Left ventricle myocardium inferior (tissue), 1 donor: ENCODE data around the gene PIGB. TPM values are rescaled to one million over a fixed set of nuclear protein-coding genes. Genes with fewer than 3 reads are reported as not detected.

Source experiments
- DNase-seq: peaks from one replicate; pipeline ENCODE4 v3.0.0-alpha.2; 2020
- H3K27ac ChIP-seq: fragments of 200-600 bp; replicated peaks from 2 replicates; pipeline ENCODE4 v1.8.0; 2021
- H3K27me3 ChIP-seq: fragments of 200-600 bp; 2 replicates; pipeline ENCODE4 v1.8.0; 2021; ENCODE audit warnings: low read depth
- H3K36me3 ChIP-seq: fragments of 200-600 bp; 2 replicates; pipeline ENCODE4 v1.8.0; 2021
- H3K4me1 ChIP-seq: fragments of 200-600 bp; 2 replicates; pipeline ENCODE4 v1.8.0; 2021
- H3K4me3 ChIP-seq: fragments of 200-600 bp; 2 replicates; pipeline ENCODE4 v1.8.0; 2021; ENCODE audit warnings: mild to moderate bottlenecking, moderate library complexity
- H3K9me3 ChIP-seq: fragments of 200-600 bp; replicated peaks from 2 replicates; pipeline ENCODE4 v1.8.0; 2021
- intact Hi-C: fragments of 100-400 bp; cut with micrococcal nuclease; formaldehyde crosslinking; loops from one replicate; pipeline ENCODE4 v1.11.0; 2022
- total RNA-seq: library from RNA; stranded (reverse); fragmentation: NEBNext Ultra II Directional; extraction: Animal tissue kit (Norgen Biotek cat#: 25700); gene quantifications from one replicate; pipeline ENCODE4 v1.2.1, GENCODE V29; 2021
- TF ChIP-seq, protein P1 (sequence below): fragments of 200-600 bp; IDR thresholded peaks from 2 replicates; pipeline ENCODE4 v1.8.0; 2021; ENCODE audit warnings: antibody characterized with exemption, mild to moderate bottlenecking, borderline replicate concordance
- donor health status: DM: no; HTN: yes; CAD: no; lungs with severe emphysema.

The PIGB gene
- total RNA-seq, 1 donor from 2014 or later, result 2.8 TPM

DNA sequence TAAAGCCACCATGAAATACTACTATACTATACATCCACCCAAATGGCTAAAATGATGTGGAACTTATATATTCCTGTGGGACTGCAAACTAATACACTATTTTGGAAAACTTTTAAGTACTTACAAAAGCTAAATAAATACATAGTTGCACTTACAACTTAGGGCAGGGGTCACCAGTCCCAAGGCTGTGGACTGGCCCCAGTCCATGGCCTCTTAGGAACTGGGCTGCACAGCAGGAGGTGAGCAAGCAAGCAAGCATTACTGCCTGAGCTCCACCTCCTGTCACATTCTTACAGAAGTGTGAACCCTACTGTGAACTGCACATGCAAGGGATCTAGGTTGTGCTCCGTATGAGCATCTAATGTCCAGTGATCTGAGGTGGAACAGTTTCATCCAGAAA is 18.1 kb downstream of the PIGB start:
- Histone ChIP-seq H3K4me1 (no peaks in the 10 kb centered on the region), H3K9me3 (no peaks in the 10 kb centered on the region), H3K27ac (no peak overlapping the region), H3K36me3 (peaks cover 44% of the 10 kb centered on the region), H3K4me3 (no peak overlapping the region), H3K27me3 (no peaks in the 10 kb centered on the region)
- DNase-seq, result no peak
- intact Hi-C loops, result no loop called here
- TF ChIP-seq, protein P1, sequence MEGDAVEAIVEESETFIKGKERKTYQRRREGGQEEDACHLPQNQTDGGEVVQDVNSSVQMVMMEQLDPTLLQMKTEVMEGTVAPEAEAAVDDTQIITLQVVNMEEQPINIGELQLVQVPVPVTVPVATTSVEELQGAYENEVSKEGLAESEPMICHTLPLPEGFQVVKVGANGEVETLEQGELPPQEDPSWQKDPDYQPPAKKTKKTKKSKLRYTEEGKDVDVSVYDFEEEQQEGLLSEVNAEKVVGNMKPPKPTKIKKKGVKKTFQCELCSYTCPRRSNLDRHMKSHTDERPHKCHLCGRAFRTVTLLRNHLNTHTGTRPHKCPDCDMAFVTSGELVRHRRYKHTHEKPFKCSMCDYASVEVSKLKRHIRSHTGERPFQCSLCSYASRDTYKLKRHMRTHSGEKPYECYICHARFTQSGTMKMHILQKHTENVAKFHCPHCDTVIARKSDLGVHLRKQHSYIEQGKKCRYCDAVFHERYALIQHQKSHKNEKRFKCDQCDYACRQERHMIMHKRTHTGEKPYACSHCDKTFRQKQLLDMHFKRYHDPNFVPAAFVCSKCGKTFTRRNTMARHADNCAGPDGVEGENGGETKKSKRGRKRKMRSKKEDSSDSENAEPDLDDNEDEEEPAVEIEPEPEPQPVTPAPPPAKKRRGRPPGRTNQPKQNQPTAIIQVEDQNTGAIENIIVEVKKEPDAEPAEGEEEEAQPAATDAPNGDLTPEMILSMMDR, result no peak

DNA sequence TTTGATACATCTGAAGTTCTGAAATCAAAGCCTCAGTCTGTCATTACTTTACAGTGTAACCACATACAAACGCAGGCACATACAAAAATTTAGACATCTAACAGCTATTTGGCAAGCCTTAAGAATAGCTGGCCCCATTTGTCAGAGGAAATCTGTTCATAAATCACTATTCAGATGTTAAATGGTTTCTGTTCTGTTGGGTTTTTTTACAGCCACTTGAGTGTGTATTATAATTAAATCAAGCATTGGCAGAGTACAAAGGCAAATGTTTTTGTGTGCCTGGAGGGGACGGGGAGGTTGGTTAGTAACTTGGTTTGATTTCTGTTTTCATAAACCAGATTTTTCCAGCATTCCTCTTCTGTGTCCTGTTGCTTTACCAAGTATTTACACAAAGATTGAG is 24.1 kb downstream of the PIGB start:
- no peaks in the 10 kb centered on the region for H3K27me3 ChIP-seq
- TF ChIP-seq, protein P1, result no peak
- H3K27ac ChIP-seq, result no peak overlapping the region
- peaks cover 8% of the 10 kb centered on the region for H3K4me1 ChIP-seq
- H3K4me3 ChIP-seq, result no peak overlapping the region
- H3K9me3 ChIP-seq, result no peaks in the 10 kb centered on the region
- peaks cover 19% of the 10 kb centered on the region for H3K36me3 ChIP-seq
- no peak for DNase-seq
- intact Hi-C loops, result no loop called here

DNA sequence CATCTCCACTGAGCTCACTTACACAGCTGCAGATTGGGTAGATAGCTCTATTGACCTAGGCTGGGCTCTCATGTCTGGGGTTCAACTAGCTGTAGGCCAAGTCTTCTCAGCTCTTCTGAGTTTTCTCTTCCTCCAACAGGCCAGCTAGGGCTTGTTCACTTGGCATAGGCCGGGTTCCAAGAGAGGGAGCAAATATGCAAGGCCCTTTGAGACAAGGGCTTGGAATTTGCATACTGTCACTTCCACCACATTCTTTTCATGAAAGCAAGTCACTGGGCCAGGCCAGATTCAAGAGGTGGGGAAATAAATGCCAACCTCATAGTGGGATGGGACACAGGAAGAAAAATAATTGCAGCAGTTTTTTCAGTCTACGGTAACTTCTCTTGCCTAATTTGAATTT is 25.2 kb downstream of the PIGB start:
- peaks cover 8% of the 10 kb centered on the region for H3K4me1 ChIP-seq
- TF ChIP-seq, protein P1, result no peak
- H3K4me3 ChIP-seq, result no peak overlapping the region
- intact Hi-C loops, result no loop called here
- H3K27me3 ChIP-seq, result no peaks in the 10 kb centered on the region
- DNase-seq, result no peak
- no peak overlapping the region for H3K27ac ChIP-seq
- H3K9me3 ChIP-seq, result no peaks in the 10 kb centered on the region
- peaks cover 20% of the 10 kb centered on the region for H3K36me3 ChIP-seq

DNA sequence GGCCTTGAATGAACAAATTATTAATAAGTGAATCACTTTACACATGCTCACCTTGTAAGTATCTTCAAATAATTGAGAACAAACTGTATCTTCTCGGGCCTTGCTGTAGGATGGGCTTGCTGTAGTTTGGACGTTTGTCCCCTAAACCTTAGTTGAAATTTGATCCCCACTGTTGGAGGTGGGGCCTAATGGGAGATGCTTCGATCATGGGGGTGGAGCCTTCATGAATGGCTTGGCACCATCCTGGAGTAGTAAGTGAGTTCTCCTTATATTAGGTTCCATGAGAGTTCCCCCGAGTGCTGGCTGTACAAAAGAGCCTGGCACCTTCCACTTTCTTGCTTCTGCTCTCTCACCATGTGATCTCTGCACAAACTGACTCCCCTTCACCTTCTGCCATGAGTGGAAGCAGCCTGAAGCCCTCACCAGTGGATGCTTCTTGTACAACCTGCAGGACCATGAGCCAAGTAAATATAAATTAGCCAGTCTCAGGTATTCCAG is 29.3 kb downstream of the PIGB start:
- DNase-seq, result no peak
- Histone ChIP-seq H3K36me3 (peaks cover 27% of the 10 kb centered on the region), H3K27ac (no peak overlapping the region), H3K4me1 (peaks cover 8% of the 10 kb centered on the region), H3K9me3 (no peaks in the 10 kb centered on the region), H3K27me3 (no peaks in the 10 kb centered on the region), H3K4me3 (no peak overlapping the region)
- intact Hi-C loops, result no loop called here
- TF ChIP-seq, protein P1, result no peak

DNA sequence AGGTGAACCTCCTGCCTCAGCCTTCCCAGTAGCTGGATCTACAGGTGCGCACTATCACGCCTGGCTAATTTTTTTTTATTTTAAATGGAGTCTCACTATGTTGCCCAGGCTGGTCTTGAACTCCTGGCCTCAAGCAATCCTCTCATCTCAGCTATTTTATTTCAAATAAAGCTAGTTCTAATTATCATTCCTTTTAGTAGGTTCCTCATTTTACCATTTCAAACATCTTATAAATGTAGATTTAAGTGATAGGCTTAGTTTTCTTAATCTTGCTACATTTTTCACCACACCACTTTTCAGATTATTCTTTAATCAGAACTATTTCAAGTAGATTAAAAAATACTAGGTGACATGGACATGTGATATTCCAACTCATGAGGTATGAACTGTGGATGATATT is 30.3 kb downstream of the PIGB start:
- Histone ChIP-seq H3K4me1 (peaks cover 3% of the 10 kb centered on the region), H3K27ac (no peak overlapping the region), H3K36me3 (peaks cover 27% of the 10 kb centered on the region), H3K9me3 (no peaks in the 10 kb centered on the region), H3K27me3 (no peaks in the 10 kb centered on the region), H3K4me3 (no peak overlapping the region)
- intact Hi-C loops, result no loop called here
- TF ChIP-seq, protein P1, result no peak
- no peak for DNase-seq

DNA sequence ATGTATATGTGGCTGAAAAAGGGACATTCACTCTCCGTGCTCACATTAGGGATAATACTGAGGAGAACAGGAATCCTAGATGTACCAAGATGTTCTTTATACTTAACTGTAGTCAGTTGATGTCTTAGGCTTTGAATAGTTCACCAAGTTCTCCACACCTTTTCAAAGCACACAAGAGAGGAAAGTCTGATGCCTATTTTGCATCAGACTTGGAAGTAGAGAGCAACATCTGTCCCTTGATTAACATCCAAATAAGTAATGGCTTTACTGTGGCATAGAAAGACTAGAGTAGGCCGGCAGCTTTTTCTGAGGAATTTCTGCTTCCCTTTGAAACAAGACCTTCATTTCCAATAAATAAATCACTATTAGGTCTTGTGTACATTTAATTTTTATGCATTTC is 34.0 kb downstream of the PIGB start:
- no peak for DNase-seq
- intact Hi-C loops, result no loop called here
- TF ChIP-seq, protein P1, result no peak
- Histone ChIP-seq H3K4me1 (no peaks in the 10 kb centered on the region), H3K36me3 (peaks cover 26% of the 10 kb centered on the region), H3K27me3 (no peaks in the 10 kb centered on the region), H3K9me3 (no peaks in the 10 kb centered on the region), H3K4me3 (no peak overlapping the region), H3K27ac (no peak overlapping the region)
